HEK293 (cell line): ENCODE measurements around the gene P2RX6.

Experiments
- GLIS2 ChIP-seq: fragments of 450-650 bp; formaldehyde crosslinking; IDR thresholded peaks from 2 replicates; pipeline ENCODE4 v1.5.1; 2016; ENCODE audit warnings: missing biosample characterization, missing genetic modification characterization
- OVOL3 ChIP-seq: fragments of 450-650 bp; formaldehyde crosslinking; IDR thresholded peaks from 2 replicates; pipeline ENCODE4 v1.5.1; 2016; ENCODE audit warnings: missing biosample characterization, missing genetic modification characterization
- ZBTB1 ChIP-seq: fragments of 450-650 bp; formaldehyde crosslinking; IDR thresholded peaks from 2 replicates; pipeline ENCODE4 v1.5.1; 2016; ENCODE audit warnings: missing biosample characterization, missing genetic modification characterization
- ZFHX2 ChIP-seq: fragments of 450-650 bp; formaldehyde crosslinking; conservative IDR thresholded peaks from 2 replicates; pipeline ENCODE4 v1.5.1; 2016; ENCODE audit warnings: missing biosample characterization, missing genetic modification characterization
- ZNF10 ChIP-seq: fragments of 450-650 bp; formaldehyde crosslinking; IDR thresholded peaks from 2 replicates; pipeline ENCODE4 v1.5.1; 2017; ENCODE audit warnings: missing biosample characterization, missing genetic modification characterization
- ZNF169 ChIP-seq: fragments of 450-650 bp; formaldehyde crosslinking; IDR thresholded peaks from 2 replicates; pipeline ENCODE4 v1.5.1; 2016; ENCODE audit warnings: missing biosample characterization, missing genetic modification characterization
- ZNF184 ChIP-seq: fragments of 450-650 bp; IDR thresholded peaks from 2 replicates; pipeline ENCODE4 v1.5.1; 2018; ENCODE audit warnings: missing biosample characterization, mild to moderate bottlenecking, missing genetic modification characterization
- ZNF211 ChIP-seq: fragments of 450-650 bp; formaldehyde crosslinking; IDR thresholded peaks from 2 replicates; pipeline ENCODE4 v1.5.1; 2016; ENCODE audit warnings: low read depth, missing biosample characterization, missing genetic modification characterization
- ZNF274 ChIP-seq, 2 experiments: fragments of 200-500 bp in 1 of 2; fragments of 450-650 bp in 1 of 2; sonication (Bioruptor generic) in 1 of 2; formaldehyde crosslinking in 1 of 2; IDR thresholded peaks; 2 replicates each; pipeline versions ENCODE4 v1.5.1 to v1.6.1; 2014 to 2016; ENCODE audit warnings: borderline replicate concordance in 1 of 2, inconsistent platforms in 1 of 2, low read length in 1 of 2, missing biosample characterization in 1 of 2, missing genetic modification characterization in 1 of 2
- ZNF292 ChIP-seq: fragments of 450-650 bp; formaldehyde crosslinking; IDR thresholded peaks from 2 replicates; pipeline ENCODE4 v1.5.1; 2016; ENCODE audit warnings: low read depth, missing biosample characterization, missing genetic modification characterization, borderline replicate concordance
- ZNF324 ChIP-seq: fragments of 450-650 bp; formaldehyde crosslinking; IDR thresholded peaks from 2 replicates; pipeline ENCODE4 v1.5.1; 2016; ENCODE audit warnings: missing biosample characterization, missing genetic modification characterization
- ZNF426 ChIP-seq: fragments of 450-650 bp; formaldehyde crosslinking; IDR thresholded peaks from 2 replicates; pipeline ENCODE4 v1.5.1; 2017; ENCODE audit warnings: missing biosample characterization, missing genetic modification characterization, mild to moderate bottlenecking, inconsistent platforms, moderate library complexity
- ZNF530 ChIP-seq: fragments of 450-650 bp; formaldehyde crosslinking; IDR thresholded peaks from 2 replicates; pipeline ENCODE4 v1.5.1; 2016; ENCODE audit warnings: low read depth, missing biosample characterization, missing genetic modification characterization
- ZNF776 ChIP-seq: fragments of 450-650 bp; formaldehyde crosslinking; IDR thresholded peaks from 2 replicates; pipeline ENCODE4 v1.5.0; 2017; ENCODE audit warnings: missing biosample characterization, missing genetic modification characterization, borderline replicate concordance
- TF ChIP-seq, protein P1 (sequence below): fragments of 450-650 bp; formaldehyde crosslinking; IDR thresholded peaks from 2 replicates; pipeline ENCODE4 v1.5.1; 2016; ENCODE audit warnings: missing biosample characterization, missing genetic modification characterization
- TF ChIP-seq, protein P2 (sequence below): fragments of 450-650 bp; formaldehyde crosslinking; IDR thresholded peaks from 2 replicates; pipeline ENCODE4 v1.5.1; 2017; ENCODE audit warnings: missing biosample characterization, missing genetic modification characterization
- TF ChIP-seq, protein P3 (sequence below): fragments of 450-650 bp; formaldehyde crosslinking; IDR thresholded peaks from 2 replicates; pipeline ENCODE4 v1.5.1; 2016; ENCODE audit warnings: missing biosample characterization, missing genetic modification characterization, borderline replicate concordance
- TF ChIP-seq, protein P4 (sequence below): fragments of 450-650 bp; formaldehyde crosslinking; IDR thresholded peaks from 2 replicates; pipeline ENCODE4 v1.5.1; 2016; ENCODE audit warnings: missing biosample characterization, missing genetic modification characterization, borderline replicate concordance
- TF ChIP-seq, protein P5 (sequence below): fragments of 450-650 bp; IDR thresholded peaks from 2 replicates; pipeline ENCODE4 v1.5.1; 2018; ENCODE audit warnings: missing biosample characterization, missing genetic modification characterization
- TF ChIP-seq, protein P6 (sequence below): fragments of 450-650 bp; formaldehyde crosslinking; IDR thresholded peaks from 2 replicates; pipeline ENCODE4 v1.5.1; 2016; ENCODE audit warnings: missing biosample characterization, missing genetic modification characterization

Gene P2RX6

DNA sequence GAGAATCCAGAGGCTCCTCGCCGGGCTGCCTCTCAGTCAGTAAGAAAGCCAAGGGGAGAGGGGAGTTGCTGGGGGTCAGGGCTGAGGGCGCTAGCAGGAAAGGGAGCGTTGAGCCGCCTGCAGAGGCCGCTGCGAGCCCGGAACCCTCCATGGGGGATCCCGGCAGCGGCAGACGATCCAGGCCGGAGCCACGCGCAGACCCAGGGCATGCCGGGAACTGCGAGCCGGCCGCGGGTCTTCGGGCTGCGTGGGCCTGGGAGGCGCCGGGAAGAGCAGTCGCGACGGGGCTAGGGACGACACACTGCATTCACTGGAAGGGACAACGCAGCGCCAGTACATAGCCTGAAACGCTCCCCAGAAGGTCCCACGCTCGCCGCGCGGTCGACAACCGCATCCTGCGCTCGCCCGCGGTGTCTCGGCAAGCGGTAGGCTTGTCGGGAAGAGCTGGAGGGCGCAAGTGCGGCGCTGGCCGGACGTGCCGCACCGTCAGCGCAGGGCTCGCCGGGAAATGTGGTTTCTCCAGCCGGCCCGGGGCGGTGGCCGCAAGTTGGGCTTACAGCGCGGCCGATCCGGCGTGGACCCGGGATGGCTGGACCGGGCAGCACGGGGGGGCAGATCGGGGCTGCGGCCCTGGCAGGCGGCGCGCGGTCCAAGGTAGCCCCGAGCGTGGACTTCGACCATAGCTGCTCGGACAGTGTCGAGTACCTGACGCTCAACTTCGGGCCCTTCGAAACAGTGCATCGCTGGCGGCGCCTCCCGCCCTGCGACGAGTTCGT, 33.0 kb upstream of the P2RX6 start, which contains the start of gene LZTR1 (continued):
- TF ChIP-seq, protein P1, sequence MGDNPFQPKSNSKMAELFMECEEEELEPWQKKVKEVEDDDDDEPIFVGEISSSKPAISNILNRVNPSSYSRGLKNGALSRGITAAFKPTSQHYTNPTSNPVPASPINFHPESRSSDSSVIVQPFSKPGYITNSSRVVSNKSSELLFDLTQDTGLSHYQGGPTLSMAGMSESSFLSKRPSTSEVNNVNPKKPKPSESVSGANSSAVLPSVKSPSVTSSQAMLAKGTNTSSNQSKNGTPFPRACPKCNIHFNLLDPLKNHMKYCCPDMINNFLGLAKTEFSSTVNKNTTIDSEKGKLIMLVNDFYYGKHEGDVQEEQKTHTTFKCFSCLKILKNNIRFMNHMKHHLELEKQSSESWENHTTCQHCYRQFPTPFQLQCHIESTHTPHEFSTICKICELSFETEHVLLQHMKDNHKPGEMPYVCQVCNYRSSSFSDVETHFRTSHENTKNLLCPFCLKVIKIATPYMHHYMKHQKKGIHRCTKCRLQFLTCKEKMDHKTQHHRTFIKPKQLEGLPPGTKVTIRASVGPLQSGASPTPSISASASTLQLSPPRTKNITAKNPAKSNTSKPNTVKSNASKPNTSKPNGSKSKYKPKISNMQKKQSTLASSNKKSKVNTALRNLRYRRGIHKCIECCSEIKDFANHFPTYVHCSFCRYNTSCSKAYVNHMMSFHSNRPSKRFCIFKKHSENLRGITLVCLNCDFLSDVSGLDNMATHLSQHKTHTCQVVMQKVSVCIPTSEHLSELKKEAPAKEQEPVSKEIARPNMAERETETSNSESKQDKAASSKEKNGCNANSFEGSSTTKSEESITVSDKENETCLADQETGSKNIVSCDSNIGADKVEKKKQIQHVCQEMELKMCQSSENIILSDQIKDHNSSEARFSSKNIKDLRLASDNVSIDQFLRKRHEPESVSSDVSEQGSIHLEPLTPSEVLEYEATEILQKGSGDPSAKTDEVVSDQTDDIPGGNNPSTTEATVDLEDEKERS (tag by site-specific recombination) = no peak
- TF ChIP-seq ZNF426 (tag by site-specific recombination) (no peak), ZNF10 (no peak), ZFHX2 (tag by site-specific recombination) (peak; percentile 83), ZNF169 (tag by site-specific recombination) (no peak), ZNF184 (tag by site-specific recombination) (no peak), ZNF211 (tag by site-specific recombination) (no peak), ZNF776 (no peak), ZBTB1 (tag by site-specific recombination) (peak; percentile 95), ZNF324 (tag by site-specific recombination) (peak; percentile 94), OVOL3 (tag by site-specific recombination) (peak; percentile 29; the same call in 1 of the 2 replicates), ZNF530 (no peak), ZNF274 (IDR thresholded peaks at IDR 0.05; ENCODE audit: low read length) (no peak), ZNF274 (tag by site-specific recombination; IDR thresholded peaks at IDR 0.05; ENCODE audit: borderline replicate concordance) (no peak), GLIS2 (tag by site-specific recombination) (peak; percentile 96), ZNF292 (tag by site-specific recombination) (no peak)
- TF ChIP-seq, protein P2, sequence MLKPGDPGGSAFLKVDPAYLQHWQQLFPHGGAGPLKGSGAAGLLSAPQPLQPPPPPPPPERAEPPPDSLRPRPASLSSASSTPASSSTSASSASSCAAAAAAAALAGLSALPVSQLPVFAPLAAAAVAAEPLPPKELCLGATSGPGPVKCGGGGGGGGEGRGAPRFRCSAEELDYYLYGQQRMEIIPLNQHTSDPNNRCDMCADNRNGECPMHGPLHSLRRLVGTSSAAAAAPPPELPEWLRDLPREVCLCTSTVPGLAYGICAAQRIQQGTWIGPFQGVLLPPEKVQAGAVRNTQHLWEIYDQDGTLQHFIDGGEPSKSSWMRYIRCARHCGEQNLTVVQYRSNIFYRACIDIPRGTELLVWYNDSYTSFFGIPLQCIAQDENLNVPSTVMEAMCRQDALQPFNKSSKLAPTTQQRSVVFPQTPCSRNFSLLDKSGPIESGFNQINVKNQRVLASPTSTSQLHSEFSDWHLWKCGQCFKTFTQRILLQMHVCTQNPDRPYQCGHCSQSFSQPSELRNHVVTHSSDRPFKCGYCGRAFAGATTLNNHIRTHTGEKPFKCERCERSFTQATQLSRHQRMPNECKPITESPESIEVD (tag by site-specific recombination) = no peak
- TF ChIP-seq, protein P3, sequence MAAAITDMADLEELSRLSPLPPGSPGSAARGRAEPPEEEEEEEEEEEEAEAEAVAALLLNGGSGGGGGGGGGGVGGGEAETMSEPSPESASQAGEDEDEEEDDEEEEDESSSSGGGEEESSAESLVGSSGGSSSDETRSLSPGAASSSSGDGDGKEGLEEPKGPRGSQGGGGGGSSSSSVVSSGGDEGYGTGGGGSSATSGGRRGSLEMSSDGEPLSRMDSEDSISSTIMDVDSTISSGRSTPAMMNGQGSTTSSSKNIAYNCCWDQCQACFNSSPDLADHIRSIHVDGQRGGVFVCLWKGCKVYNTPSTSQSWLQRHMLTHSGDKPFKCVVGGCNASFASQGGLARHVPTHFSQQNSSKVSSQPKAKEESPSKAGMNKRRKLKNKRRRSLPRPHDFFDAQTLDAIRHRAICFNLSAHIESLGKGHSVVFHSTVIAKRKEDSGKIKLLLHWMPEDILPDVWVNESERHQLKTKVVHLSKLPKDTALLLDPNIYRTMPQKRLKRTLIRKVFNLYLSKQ (tag by site-specific recombination) = no peak
- TF ChIP-seq, protein P4, sequence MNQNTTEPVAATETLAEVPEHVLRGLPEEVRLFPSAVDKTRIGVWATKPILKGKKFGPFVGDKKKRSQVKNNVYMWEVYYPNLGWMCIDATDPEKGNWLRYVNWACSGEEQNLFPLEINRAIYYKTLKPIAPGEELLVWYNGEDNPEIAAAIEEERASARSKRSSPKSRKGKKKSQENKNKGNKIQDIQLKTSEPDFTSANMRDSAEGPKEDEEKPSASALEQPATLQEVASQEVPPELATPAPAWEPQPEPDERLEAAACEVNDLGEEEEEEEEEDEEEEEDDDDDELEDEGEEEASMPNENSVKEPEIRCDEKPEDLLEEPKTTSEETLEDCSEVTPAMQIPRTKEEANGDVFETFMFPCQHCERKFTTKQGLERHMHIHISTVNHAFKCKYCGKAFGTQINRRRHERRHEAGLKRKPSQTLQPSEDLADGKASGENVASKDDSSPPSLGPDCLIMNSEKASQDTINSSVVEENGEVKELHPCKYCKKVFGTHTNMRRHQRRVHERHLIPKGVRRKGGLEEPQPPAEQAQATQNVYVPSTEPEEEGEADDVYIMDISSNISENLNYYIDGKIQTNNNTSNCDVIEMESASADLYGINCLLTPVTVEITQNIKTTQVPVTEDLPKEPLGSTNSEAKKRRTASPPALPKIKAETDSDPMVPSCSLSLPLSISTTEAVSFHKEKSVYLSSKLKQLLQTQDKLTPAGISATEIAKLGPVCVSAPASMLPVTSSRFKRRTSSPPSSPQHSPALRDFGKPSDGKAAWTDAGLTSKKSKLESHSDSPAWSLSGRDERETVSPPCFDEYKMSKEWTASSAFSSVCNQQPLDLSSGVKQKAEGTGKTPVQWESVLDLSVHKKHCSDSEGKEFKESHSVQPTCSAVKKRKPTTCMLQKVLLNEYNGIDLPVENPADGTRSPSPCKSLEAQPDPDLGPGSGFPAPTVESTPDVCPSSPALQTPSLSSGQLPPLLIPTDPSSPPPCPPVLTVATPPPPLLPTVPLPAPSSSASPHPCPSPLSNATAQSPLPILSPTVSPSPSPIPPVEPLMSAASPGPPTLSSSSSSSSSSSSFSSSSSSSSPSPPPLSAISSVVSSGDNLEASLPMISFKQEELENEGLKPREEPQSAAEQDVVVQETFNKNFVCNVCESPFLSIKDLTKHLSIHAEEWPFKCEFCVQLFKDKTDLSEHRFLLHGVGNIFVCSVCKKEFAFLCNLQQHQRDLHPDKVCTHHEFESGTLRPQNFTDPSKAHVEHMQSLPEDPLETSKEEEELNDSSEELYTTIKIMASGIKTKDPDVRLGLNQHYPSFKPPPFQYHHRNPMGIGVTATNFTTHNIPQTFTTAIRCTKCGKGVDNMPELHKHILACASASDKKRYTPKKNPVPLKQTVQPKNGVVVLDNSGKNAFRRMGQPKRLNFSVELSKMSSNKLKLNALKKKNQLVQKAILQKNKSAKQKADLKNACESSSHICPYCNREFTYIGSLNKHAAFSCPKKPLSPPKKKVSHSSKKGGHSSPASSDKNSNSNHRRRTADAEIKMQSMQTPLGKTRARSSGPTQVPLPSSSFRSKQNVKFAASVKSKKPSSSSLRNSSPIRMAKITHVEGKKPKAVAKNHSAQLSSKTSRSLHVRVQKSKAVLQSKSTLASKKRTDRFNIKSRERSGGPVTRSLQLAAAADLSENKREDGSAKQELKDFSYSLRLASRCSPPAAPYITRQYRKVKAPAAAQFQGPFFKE (tag by site-specific recombination) = no peak
- TF ChIP-seq, protein P5, sequence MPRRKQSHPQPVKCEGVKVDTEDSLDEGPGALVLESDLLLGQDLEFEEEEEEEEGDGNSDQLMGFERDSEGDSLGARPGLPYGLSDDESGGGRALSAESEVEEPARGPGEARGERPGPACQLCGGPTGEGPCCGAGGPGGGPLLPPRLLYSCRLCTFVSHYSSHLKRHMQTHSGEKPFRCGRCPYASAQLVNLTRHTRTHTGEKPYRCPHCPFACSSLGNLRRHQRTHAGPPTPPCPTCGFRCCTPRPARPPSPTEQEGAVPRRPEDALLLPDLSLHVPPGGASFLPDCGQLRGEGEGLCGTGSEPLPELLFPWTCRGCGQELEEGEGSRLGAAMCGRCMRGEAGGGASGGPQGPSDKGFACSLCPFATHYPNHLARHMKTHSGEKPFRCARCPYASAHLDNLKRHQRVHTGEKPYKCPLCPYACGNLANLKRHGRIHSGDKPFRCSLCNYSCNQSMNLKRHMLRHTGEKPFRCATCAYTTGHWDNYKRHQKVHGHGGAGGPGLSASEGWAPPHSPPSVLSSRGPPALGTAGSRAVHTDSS (tag by site-specific recombination) = no peak
- TF ChIP-seq, protein P6, sequence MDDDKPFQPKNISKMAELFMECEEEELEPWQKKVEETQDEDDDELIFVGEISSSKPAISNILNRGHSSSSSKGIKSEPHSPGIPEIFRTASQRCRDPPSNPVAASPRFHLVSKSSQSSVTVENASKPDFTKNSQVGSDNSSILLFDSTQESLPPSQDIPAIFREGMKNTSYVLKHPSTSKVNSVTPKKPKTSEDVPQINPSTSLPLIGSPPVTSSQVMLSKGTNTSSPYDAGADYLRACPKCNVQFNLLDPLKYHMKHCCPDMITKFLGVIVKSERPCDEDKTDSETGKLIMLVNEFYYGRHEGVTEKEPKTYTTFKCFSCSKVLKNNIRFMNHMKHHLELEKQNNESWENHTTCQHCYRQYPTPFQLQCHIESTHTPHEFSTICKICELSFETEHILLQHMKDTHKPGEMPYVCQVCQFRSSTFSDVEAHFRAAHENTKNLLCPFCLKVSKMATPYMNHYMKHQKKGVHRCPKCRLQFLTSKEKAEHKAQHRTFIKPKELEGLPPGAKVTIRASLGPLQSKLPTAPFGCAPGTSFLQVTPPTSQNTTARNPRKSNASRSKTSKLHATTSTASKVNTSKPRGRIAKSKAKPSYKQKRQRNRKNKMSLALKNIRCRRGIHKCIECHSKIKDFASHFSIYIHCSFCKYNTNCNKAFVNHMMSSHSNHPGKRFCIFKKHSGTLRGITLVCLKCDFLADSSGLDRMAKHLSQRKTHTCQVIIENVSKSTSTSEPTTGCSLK (tag by site-specific recombination) = no peak
